HepG2 (cell line): ENCODE data around the gene KCNT2. TPM values are rescaled to one million over a fixed set of nuclear protein-coding genes. Genes with fewer than 3 reads are reported as not detected.

ENCODE experiments used
- ATAC-seq: fragments of 200-7000 bp; cut with Tn5 transposase; 3 replicates; pipeline ENCODE4 v1.9.1; 2020; ENCODE audit warnings: mild to moderate bottlenecking, moderate library complexity
- BruUV-seq: library from RNA; stranded (reverse); fragments of 400-500 nt; replicated peaks from 2 replicates; lab custom pipeline; 2021; lab: Mats Ljungman, UMichigan
- CTCF ChIA-PET: fragments of 300-600 bp; formaldehyde crosslinking; extraction: SDS; loops from one replicate; lab custom pipeline; 2021; ENCODE audit warnings: low total read pairs, inconsistent platforms, low intra/inter-chr PET ratio; lab: Yijun Ruan, JAX
- POLR2A ChIA-PET: fragments of 350-600 bp; sonication (Branson Sonifier 250); formaldehyde crosslinking; loops from one replicate; lab custom pipeline; 2020; ENCODE audit warnings: antibody characterized with exemption, inconsistent platforms; lab: Yijun Ruan, JAX
- DNase-seq: peaks from one replicate; pipeline ENCODE4 v3.0.0-alpha.2; 2015; ENCODE audit warnings: low spot score
- FAIRE-seq: peaks from 3 replicates; lab custom pipeline; 2011; peaks lifted over from hg19 to GRCh38; lab: Jason Lieb, UNC
- H2AFZ ChIP-seq: one replicate; pipeline ENCODE4 v1.6.1; 2011; ENCODE audit warnings: low read length, inconsistent platforms
- H3K27ac ChIP-seq: fragments of 300-600 bp; 3 replicates; pipeline ENCODE4 v1.8.0; 2011; ENCODE audit warnings: mixed run types, mild to moderate bottlenecking, mixed read lengths, low read length, inconsistent platforms; ENCODE audit not compliant: insufficient read depth; ENCODE audit errors: extremely low read length
- H3K27me3 ChIP-seq, 2 experiments: fragments of 200-600 bp in 1 of 2; 2 replicates in 1 of 2; 3 replicates in 1 of 2; pipeline versions ENCODE4 v1.6.0 to v1.8.0; 2011; ENCODE audit warnings: low read length in 2 of 2, mild to moderate bottlenecking in 2 of 2, moderate library complexity in 2 of 2, inconsistent platforms in 1 of 2; ENCODE audit not compliant: insufficient read depth in 2 of 2, control insufficient read depth in 1 of 2
- H3K36me3 ChIP-seq, 2 experiments: fragments of 200-600 bp in 1 of 2; replicated peaks in 1 of 2; 2 replicates in 1 of 2; 3 replicates in 1 of 2; pipeline versions ENCODE4 v1.5.1 to v1.8.0; 2011; ENCODE audit warnings: low read length in 2 of 2, inconsistent platforms in 1 of 2; ENCODE audit not compliant: insufficient read depth in 2 of 2, control insufficient read depth in 1 of 2
- H3K4me1 ChIP-seq: 2 replicates; pipeline ENCODE4 v1.5.1; 2012; ENCODE audit warnings: low read length, inconsistent platforms; ENCODE audit not compliant: insufficient read depth
- H3K4me2 ChIP-seq: 2 replicates; pipeline ENCODE4 v1.6.0; 2011; ENCODE audit warnings: low read depth, low read length, inconsistent platforms
- H3K4me3 ChIP-seq, 3 experiments: fragments of 200-600 bp in 1 of 3; sonication (generic), shearing (Covaris generic) in 1 of 3; replicated peaks in 1 of 3; 2 replicates each; pipeline ENCODE4 v1.5.1; 2011 to 2016; ENCODE audit warnings: low read length in 3 of 3, inconsistent platforms in 2 of 3, low read depth in 2 of 3, mild to moderate bottlenecking in 2 of 3, control low read depth in 1 of 3, mixed read lengths in 1 of 3; ENCODE audit not compliant: insufficient read depth in 1 of 3
- H3K79me2 ChIP-seq: one replicate; pipeline ENCODE4 v1.6.1; 2011; ENCODE audit warnings: low read length, inconsistent platforms; ENCODE audit not compliant: insufficient read depth
- H3K9ac ChIP-seq: 2 replicates; pipeline ENCODE4 v1.6.0; 2011; ENCODE audit warnings: mild to moderate bottlenecking, low read depth, low read length, inconsistent platforms; ENCODE audit not compliant: insufficient read depth
- H3K9me3 ChIP-seq: 2 replicates; pipeline ENCODE4 v1.5.1; 2012; ENCODE audit warnings: mild to moderate bottlenecking, low read length
- H4K20me1 ChIP-seq: 2 replicates; pipeline ENCODE4 v1.6.0; 2011; ENCODE audit warnings: inconsistent platforms, mild to moderate bottlenecking, low read length, moderate library complexity; ENCODE audit not compliant: insufficient read depth
- KDM6A ChIP-seq: IDR thresholded peaks from 2 replicates; pipeline ENCODE4 v1.6.1; 2016; ENCODE audit warnings: low read depth
- KLF12 ChIP-seq: sonication (generic); formaldehyde crosslinking; IDR thresholded peaks from 2 replicates; pipeline ENCODE4 v1.4.0; 2020; ENCODE audit warnings: missing genetic modification reagents, borderline replicate concordance
- PLRG1 ChIP-seq: fragments of 450-650 bp; conservative IDR thresholded peaks from 2 replicates; pipeline ENCODE4 v1.6.1; 2016
- RXRB ChIP-seq: IDR thresholded peaks from 2 replicates; pipeline ENCODE4 v1.6.1; 2016; ENCODE audit warnings: borderline replicate concordance, missing genetic modification reagents, missing compliant biosample characterization
- TFDP1 ChIP-seq: IDR thresholded peaks from 2 replicates; pipeline ENCODE4 v1.6.1; 2016; ENCODE audit warnings: missing compliant biosample characterization, missing genetic modification reagents, borderline replicate concordance
- TOE1 ChIP-seq: sonication (generic); formaldehyde crosslinking; IDR thresholded peaks from 2 replicates; pipeline ENCODE4 v1.4.0; 2020; ENCODE audit warnings: mild to moderate bottlenecking, missing genetic modification reagents
- TRIM24 ChIP-seq: sonication (generic); formaldehyde crosslinking; IDR thresholded peaks from 2 replicates; pipeline ENCODE4 v1.8.0; 2022; ENCODE audit warnings: mild to moderate bottlenecking, missing genetic modification reagents
- ZBTB21 ChIP-seq: sonication (generic); formaldehyde crosslinking; IDR thresholded peaks from 2 replicates; pipeline ENCODE4 v1.4.0; 2020; ENCODE audit warnings: missing genetic modification reagents
- ZNF234 ChIP-seq: sonication (generic); formaldehyde crosslinking; conservative IDR thresholded peaks from 2 replicates; pipeline ENCODE4 v1.5.1; 2020; ENCODE audit warnings: mild to moderate bottlenecking, missing genetic modification reagents
- ZNF773 ChIP-seq: sonication (generic); formaldehyde crosslinking; IDR thresholded peaks from 2 replicates; pipeline ENCODE4 v1.4.0; 2020; ENCODE audit warnings: missing genetic modification reagents, borderline replicate concordance
- WGBS: methylation state at CpG from one replicate; pipeline ENCODE4 v1.1.6; 2017; ENCODE audit warnings: low lambda C conversion rate; 5-methylcytosine and 5-hydroxymethylcytosine counted together
- in situ Hi-C: cut with HindIII; loops from 2 replicates; pipeline ENCODE4 v1.10.0; 2017; ENCODE audit warnings: low pct_unique_long_range_greater_than_20kb; ENCODE audit not compliant: extremely low pct_ligation_motif_present
- intact Hi-C: fragments of 100-400 bp; cut with micrococcal nuclease; formaldehyde crosslinking; loops from one replicate; pipeline ENCODE4 v1.10.0; 2022; ENCODE audit not compliant: unreplicated experiment
- polyA plus RNA-seq, 8 experiments: library from polyadenylated mRNA; depleted of rRNA in 3 of 8; stranded (reverse) in 7 of 8; unstranded in 1 of 8; fragments of >200 nt; fragmentation: Illumina TruSeq in 4 of 8; extraction: Trizol in 4 of 8; gene quantifications; 2 replicates each; pipeline versions ENCODE4 v1.2.1 to v1.2.3, GENCODE V29; 2011 to 2016; ENCODE audit warnings: low read depth in 4 of 8, missing spikeins in 1 of 8, mixed read lengths in 1 of 8; ENCODE audit not compliant: insufficient read depth in 1 of 8
- total RNA-seq, 5 experiments: library from RNA; depleted of rRNA; stranded (reverse); fragments of >200 nt; fragmentation: Illumina TruSeq; extraction: Trizol; gene quantifications; 2 replicates each; pipeline ENCODE4 v1.2.3, GENCODE V29; 2016; ENCODE audit warnings: low read depth in 1 of 5
- TF ChIP-seq, protein P1 (sequence below): sonication (generic); formaldehyde crosslinking; IDR thresholded peaks from 2 replicates; pipeline ENCODE4 v1.4.0; 2020; ENCODE audit warnings: low read depth, mild to moderate bottlenecking, missing genetic modification reagents
- TF ChIP-seq, protein P2 (sequence below): sonication (generic); formaldehyde crosslinking; IDR thresholded peaks from 2 replicates; pipeline ENCODE4 v1.4.0; 2020; ENCODE audit warnings: missing genetic modification reagents

KCNT2 gene
- total and polyA plus RNA-seq, 2 of the 13 experiments (the other 11 are each of a cell fraction or from before 2014, with no cell fraction given), result not detected

DNA sequence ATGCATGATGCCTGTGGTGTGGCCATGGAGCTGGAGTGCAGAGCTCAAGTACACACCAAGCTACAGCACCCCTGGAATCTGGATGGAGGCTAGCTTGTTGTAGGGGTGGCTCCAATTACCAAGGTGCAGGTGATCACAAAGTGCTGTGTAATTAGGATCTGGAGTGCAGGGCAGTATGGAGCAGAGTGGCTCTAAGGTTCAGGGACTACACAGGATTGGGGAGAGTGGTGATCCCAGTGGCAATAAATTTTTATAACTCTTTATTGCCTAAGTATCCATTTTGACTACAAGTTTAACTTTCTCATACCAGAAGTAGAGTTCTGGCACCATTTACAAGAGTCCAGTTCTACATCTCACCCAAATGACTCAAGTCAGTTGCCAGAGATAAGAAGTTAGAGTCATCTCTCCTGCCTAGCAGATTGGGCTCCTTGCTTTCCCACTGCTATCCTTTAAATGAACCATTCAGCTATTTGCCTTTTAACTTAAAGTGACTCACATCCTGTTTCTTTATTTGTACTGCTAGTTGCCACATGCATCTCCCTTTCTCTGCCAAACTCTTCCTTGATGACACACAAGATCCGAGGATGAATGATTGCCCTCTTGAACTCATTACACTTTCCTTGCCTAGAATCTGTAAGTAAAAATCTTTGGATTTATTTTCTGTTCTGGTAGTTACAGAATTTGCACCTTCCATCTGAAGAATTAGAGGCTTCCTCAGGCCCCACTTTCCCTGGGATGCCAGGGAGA lies 427.2 kb downstream of the KCNT2 start:
- no peak overlapping the region for H3K9ac ChIP-seq
- H3K9me3 ChIP-seq, result no peaks in the 10 kb centered on the region
- no peak overlapping the region for H2AFZ ChIP-seq
- WGBS, result 0% methylated on average over 1 of the region's 1 CpG
- H3K4me2 ChIP-seq, result no peak overlapping the region
- no peaks in the 10 kb centered on the region for H3K27me3 ChIP-seq
- ATAC-seq (no peak), FAIRE-seq (no peak), DNase-seq (no peak)
- no TSS peak for BruUV-seq
- no peak overlapping the region for H3K27ac ChIP-seq
- H4K20me1 ChIP-seq, result no peaks in the 10 kb centered on the region
- in situ Hi-C loops (no loop called here), intact Hi-C loops (no loop called here)
- POLR2A ChIA-PET, result no interaction called here
- no peak overlapping the region for H3K4me3 ChIP-seq
- no peaks in the 10 kb centered on the region for H3K36me3 ChIP-seq
- CTCF ChIA-PET, result no interaction called here
- H3K79me2 ChIP-seq, result no peaks in the 10 kb centered on the region
- H3K4me1 ChIP-seq, result no peaks in the 10 kb centered on the region
- TF ChIP-seq TFDP1 (CRISPR knock-in tag), result no peak
- no peak for TF ChIP-seq PLRG1
- no peak for TF ChIP-seq ZNF234 (CRISPR knock-in tag)
- TF ChIP-seq ZNF773 (CRISPR knock-in tag), result no peak
- TF ChIP-seq, protein P1, sequence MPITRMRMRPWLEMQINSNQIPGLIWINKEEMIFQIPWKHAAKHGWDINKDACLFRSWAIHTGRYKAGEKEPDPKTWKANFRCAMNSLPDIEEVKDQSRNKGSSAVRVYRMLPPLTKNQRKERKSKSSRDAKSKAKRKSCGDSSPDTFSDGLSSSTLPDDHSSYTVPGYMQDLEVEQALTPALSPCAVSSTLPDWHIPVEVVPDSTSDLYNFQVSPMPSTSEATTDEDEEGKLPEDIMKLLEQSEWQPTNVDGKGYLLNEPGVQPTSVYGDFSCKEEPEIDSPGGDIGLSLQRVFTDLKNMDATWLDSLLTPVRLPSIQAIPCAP (CRISPR knock-in tag), result no peak
- TF ChIP-seq TOE1 (CRISPR knock-in tag), result no peak
- TF ChIP-seq RXRB (CRISPR knock-in tag), result no peak
- TF ChIP-seq, protein P2, sequence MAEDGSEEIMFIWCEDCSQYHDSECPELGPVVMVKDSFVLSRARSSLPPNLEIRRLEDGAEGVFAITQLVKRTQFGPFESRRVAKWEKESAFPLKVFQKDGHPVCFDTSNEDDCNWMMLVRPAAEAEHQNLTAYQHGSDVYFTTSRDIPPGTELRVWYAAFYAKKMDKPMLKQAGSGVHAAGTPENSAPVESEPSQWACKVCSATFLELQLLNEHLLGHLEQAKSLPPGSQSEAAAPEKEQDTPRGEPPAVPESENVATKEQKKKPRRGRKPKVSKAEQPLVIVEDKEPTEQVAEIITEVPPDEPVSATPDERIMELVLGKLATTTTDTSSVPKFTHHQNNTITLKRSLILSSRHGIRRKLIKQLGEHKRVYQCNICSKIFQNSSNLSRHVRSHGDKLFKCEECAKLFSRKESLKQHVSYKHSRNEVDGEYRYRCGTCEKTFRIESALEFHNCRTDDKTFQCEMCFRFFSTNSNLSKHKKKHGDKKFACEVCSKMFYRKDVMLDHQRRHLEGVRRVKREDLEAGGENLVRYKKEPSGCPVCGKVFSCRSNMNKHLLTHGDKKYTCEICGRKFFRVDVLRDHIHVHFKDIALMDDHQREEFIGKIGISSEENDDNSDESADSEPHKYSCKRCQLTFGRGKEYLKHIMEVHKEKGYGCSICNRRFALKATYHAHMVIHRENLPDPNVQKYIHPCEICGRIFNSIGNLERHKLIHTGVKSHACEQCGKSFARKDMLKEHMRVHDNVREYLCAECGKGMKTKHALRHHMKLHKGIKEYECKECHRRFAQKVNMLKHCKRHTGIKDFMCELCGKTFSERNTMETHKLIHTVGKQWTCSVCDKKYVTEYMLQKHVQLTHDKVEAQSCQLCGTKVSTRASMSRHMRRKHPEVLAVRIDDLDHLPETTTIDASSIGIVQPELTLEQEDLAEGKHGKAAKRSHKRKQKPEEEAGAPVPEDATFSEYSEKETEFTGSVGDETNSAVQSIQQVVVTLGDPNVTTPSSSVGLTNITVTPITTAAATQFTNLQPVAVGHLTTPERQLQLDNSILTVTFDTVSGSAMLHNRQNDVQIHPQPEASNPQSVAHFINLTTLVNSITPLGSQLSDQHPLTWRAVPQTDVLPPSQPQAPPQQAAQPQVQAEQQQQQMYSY, result no peak
- TF ChIP-seq ZBTB21 (CRISPR knock-in tag), result no peak
- TF ChIP-seq TRIM24 (CRISPR knock-in tag), result no peak
- no peak for TF ChIP-seq KDM6A (CRISPR knock-in tag)
- TF ChIP-seq KLF12 (CRISPR knock-in tag), result no peak
